ENCODE measurements around the gene PODXL.

PODXL gene

GRCh38 chr7:131548371-131548770, 8.1 kb downstream of the PODXL start:
- no peaks in the 10 kb centered on the region for H3K36me3 ChIP-seq (ENCODE audit: insufficient read depth, low read length)

GRCh38 chr7:131547589-131547988, 8.8 kb downstream of the PODXL start:
- peaks cover 2% of the 10 kb centered on the region for H3K79me2 ChIP-seq (ENCODE audit: control insufficient read depth, insufficient read depth, low read length, unreplicated experiment)
- no peak overlapping the region for H3K27ac ChIP-seq (ENCODE audit: low read depth, low read length)
- H3K4me3 ChIP-seq (ENCODE audit: low read depth, low read length) = no peak overlapping the region
- H3K27me3 ChIP-seq (ENCODE audit: insufficient read depth, low read length) = no peaks in the 10 kb centered on the region
- H2AFZ ChIP-seq (ENCODE audit: low read length, unreplicated experiment) = no peak overlapping the region
- H3K4me1 ChIP-seq (ENCODE audit: control insufficient read depth, insufficient read depth, low read length, unreplicated experiment) = peaks cover 12% of the 10 kb centered on the region
- H3K36me3 ChIP-seq (ENCODE audit: insufficient read depth, low read length) = no peaks in the 10 kb centered on the region

More at GRCh38 chr7:131548371-131548770, 8.1 kb downstream of the PODXL start:
- Histone ChIP-seq H3K4me3 (ENCODE audit: low read depth, low read length) (no peak overlapping the region), H3K4me1 (ENCODE audit: control insufficient read depth, insufficient read depth, low read length, unreplicated experiment) (peaks cover 12% of the 10 kb centered on the region), H3K27me3 (ENCODE audit: insufficient read depth, low read length) (no peaks in the 10 kb centered on the region), H2AFZ (ENCODE audit: low read length, unreplicated experiment) (no peak overlapping the region), H3K27ac (ENCODE audit: low read depth, low read length) (no peak overlapping the region), H3K79me2 (ENCODE audit: control insufficient read depth, insufficient read depth, low read length, unreplicated experiment) (peaks cover 2% of the 10 kb centered on the region)

- Histone ChIP-seq H3K36me3 (ENCODE audit: insufficient read depth, low read length) (no peaks in the 10 kb centered on the region), H3K27ac (ENCODE audit: low read depth, low read length) (peak overlapping the region; percentile 22; the same call in 1 of the 2 replicates), H3K4me3 (ENCODE audit: low read depth, low read length) (no peak overlapping the region), H2AFZ (ENCODE audit: low read length, unreplicated experiment) (no peak overlapping the region), H3K4me1 (ENCODE audit: control insufficient read depth, insufficient read depth, low read length, unreplicated experiment) (peaks cover 12% of the 10 kb centered on the region), H3K79me2 (ENCODE audit: control insufficient read depth, insufficient read depth, low read length, unreplicated experiment) (peaks cover 2% of the 10 kb centered on the region), H3K27me3 (ENCODE audit: insufficient read depth, low read length) (no peaks in the 10 kb centered on the region)
Measured at GRCh38 chr7:131546583-131547141, 9.8 kb downstream of the PODXL start.

GRCh38 chr7:131546126-131546525, 10.3 kb downstream of the PODXL start:
- Histone ChIP-seq H3K27ac (ENCODE audit: low read depth, low read length) (peak overlapping the region; percentile 38; the same call in 1 of the 2 replicates), H3K4me1 (ENCODE audit: control insufficient read depth, insufficient read depth, low read length, unreplicated experiment) (peaks cover 12% of the 10 kb centered on the region), H2AFZ (ENCODE audit: low read length, unreplicated experiment) (peak overlapping the region; percentile 20), H3K27me3 (ENCODE audit: insufficient read depth, low read length) (no peaks in the 10 kb centered on the region), H3K4me3 (ENCODE audit: low read depth, low read length) (peak overlapping the region; percentile 62), H3K36me3 (ENCODE audit: insufficient read depth, low read length) (no peaks in the 10 kb centered on the region), H3K79me2 (ENCODE audit: control insufficient read depth, insufficient read depth, low read length, unreplicated experiment) (peaks cover 2% of the 10 kb centered on the region)

- no peak overlapping the region for H3K27ac ChIP-seq (ENCODE audit: low read depth, low read length)
- peaks cover 5% of the 10 kb centered on the region for H3K79me2 ChIP-seq (ENCODE audit: control insufficient read depth, insufficient read depth, low read length, unreplicated experiment)
- peak overlapping the region; percentile 22 for H2AFZ ChIP-seq (ENCODE audit: low read length, unreplicated experiment)
- H3K36me3 ChIP-seq (ENCODE audit: insufficient read depth, low read length) = no peaks in the 10 kb centered on the region
- H3K4me1 ChIP-seq (ENCODE audit: control insufficient read depth, insufficient read depth, low read length, unreplicated experiment) = peaks cover 12% of the 10 kb centered on the region
- no peak overlapping the region for H3K4me3 ChIP-seq (ENCODE audit: low read depth, low read length)
- H3K27me3 ChIP-seq (ENCODE audit: insufficient read depth, low read length) = no peaks in the 10 kb centered on the region
Measured at GRCh38 chr7:131544449-131545301, 11.8 kb downstream of the PODXL start.

GRCh38 chr7:131544021-131544420, 12.4 kb downstream of the PODXL start:
- no peak overlapping the region for H2AFZ ChIP-seq (ENCODE audit: low read length, unreplicated experiment)
- H3K4me3 ChIP-seq (ENCODE audit: low read depth, low read length) = no peak overlapping the region
- peaks cover 5% of the 10 kb centered on the region for H3K79me2 ChIP-seq (ENCODE audit: control insufficient read depth, insufficient read depth, low read length, unreplicated experiment)
- no peak overlapping the region for H3K27ac ChIP-seq (ENCODE audit: low read depth, low read length)
- H3K36me3 ChIP-seq (ENCODE audit: insufficient read depth, low read length) = no peaks in the 10 kb centered on the region
- no peaks in the 10 kb centered on the region for H3K27me3 ChIP-seq (ENCODE audit: insufficient read depth, low read length)
- peaks cover 14% of the 10 kb centered on the region for H3K4me1 ChIP-seq (ENCODE audit: control insufficient read depth, insufficient read depth, low read length, unreplicated experiment)

- no peaks in the 10 kb centered on the region for H3K36me3 ChIP-seq (ENCODE audit: insufficient read depth, low read length)
- peaks cover 5% of the 10 kb centered on the region for H3K79me2 ChIP-seq (ENCODE audit: control insufficient read depth, insufficient read depth, low read length, unreplicated experiment)
- peaks cover 21% of the 10 kb centered on the region for H3K4me1 ChIP-seq (ENCODE audit: control insufficient read depth, insufficient read depth, low read length, unreplicated experiment)
Measured at GRCh38 chr7:131543298-131543697, 13.1 kb downstream of the PODXL start.

GRCh38 chr7:131540491-131541162, 15.8 kb downstream of the PODXL start:
- H3K27me3 ChIP-seq (ENCODE audit: insufficient read depth, low read length) = no peaks in the 10 kb centered on the region
- H3K4me3 ChIP-seq (ENCODE audit: low read depth, low read length) = no peak overlapping the region
- H3K36me3 ChIP-seq (ENCODE audit: insufficient read depth, low read length) = no peaks in the 10 kb centered on the region
- peaks cover 5% of the 10 kb centered on the region for H3K79me2 ChIP-seq (ENCODE audit: control insufficient read depth, insufficient read depth, low read length, unreplicated experiment)
- no peak overlapping the region for H3K27ac ChIP-seq (ENCODE audit: low read depth, low read length)
- no peak overlapping the region for H2AFZ ChIP-seq (ENCODE audit: low read length, unreplicated experiment)
- H3K4me1 ChIP-seq (ENCODE audit: control insufficient read depth, insufficient read depth, low read length, unreplicated experiment) = peaks cover 24% of the 10 kb centered on the region

More at GRCh38 chr7:131543298-131543697, 13.1 kb downstream of the PODXL start:
- H3K27me3 ChIP-seq (ENCODE audit: insufficient read depth, low read length) = no peaks in the 10 kb centered on the region
- no peak overlapping the region for H3K4me3 ChIP-seq (ENCODE audit: low read depth, low read length)
- no peak overlapping the region for H3K27ac ChIP-seq (ENCODE audit: low read depth, low read length)
- no peak overlapping the region for H2AFZ ChIP-seq (ENCODE audit: low read length, unreplicated experiment)

- no peak overlapping the region for H3K4me3 ChIP-seq (ENCODE audit: low read depth, low read length)
- no peak overlapping the region for H2AFZ ChIP-seq (ENCODE audit: low read length, unreplicated experiment)
- H3K36me3 ChIP-seq (ENCODE audit: insufficient read depth, low read length) = no peaks in the 10 kb centered on the region
- H3K27ac ChIP-seq (ENCODE audit: low read depth, low read length) = no peak overlapping the region
- H3K79me2 ChIP-seq (ENCODE audit: control insufficient read depth, insufficient read depth, low read length, unreplicated experiment) = peaks cover 3% of the 10 kb centered on the region
- no peaks in the 10 kb centered on the region for H3K27me3 ChIP-seq (ENCODE audit: insufficient read depth, low read length)
- H3K4me1 ChIP-seq (ENCODE audit: control insufficient read depth, insufficient read depth, low read length, unreplicated experiment) = peaks cover 16% of the 10 kb centered on the region
Measured at GRCh38 chr7:131538813-131539179, 17.6 kb downstream of the PODXL start.

GRCh38 chr7:131538071-131538812, 18.2 kb downstream of the PODXL start:
- Histone ChIP-seq H3K36me3 (ENCODE audit: insufficient read depth, low read length) (no peaks in the 10 kb centered on the region), H3K4me3 (ENCODE audit: low read depth, low read length) (no peak overlapping the region), H3K79me2 (ENCODE audit: control insufficient read depth, insufficient read depth, low read length, unreplicated experiment) (peaks cover 3% of the 10 kb centered on the region), H3K27me3 (ENCODE audit: insufficient read depth, low read length) (no peaks in the 10 kb centered on the region), H2AFZ (ENCODE audit: low read length, unreplicated experiment) (no peak overlapping the region), H3K4me1 (ENCODE audit: control insufficient read depth, insufficient read depth, low read length, unreplicated experiment) (peaks cover 16% of the 10 kb centered on the region), H3K27ac (ENCODE audit: low read depth, low read length) (no peak overlapping the region)
